ENCODE results near the gene PRKN.

DNA sequence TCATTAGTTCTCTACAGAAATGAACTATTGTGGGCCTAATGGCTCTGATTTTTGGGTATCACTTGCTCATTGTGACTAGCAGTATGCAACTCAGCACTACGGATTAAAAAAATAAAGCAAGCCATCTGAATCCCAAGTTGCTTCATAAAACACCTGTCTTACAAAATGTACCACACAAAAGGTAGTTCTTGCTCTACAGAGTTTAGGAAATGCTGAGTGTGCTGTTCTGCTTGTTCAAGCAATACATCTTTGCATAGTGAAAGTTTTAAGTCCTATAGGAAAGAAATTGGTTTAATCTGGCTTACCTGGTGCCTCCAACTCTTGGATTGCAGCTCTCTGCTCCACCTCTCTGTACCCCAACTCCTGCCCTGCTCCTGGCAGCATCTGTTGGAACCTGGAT lies 1187.0 kb downstream of the PRKN start:
- TF ChIP-seq, protein P1, sequence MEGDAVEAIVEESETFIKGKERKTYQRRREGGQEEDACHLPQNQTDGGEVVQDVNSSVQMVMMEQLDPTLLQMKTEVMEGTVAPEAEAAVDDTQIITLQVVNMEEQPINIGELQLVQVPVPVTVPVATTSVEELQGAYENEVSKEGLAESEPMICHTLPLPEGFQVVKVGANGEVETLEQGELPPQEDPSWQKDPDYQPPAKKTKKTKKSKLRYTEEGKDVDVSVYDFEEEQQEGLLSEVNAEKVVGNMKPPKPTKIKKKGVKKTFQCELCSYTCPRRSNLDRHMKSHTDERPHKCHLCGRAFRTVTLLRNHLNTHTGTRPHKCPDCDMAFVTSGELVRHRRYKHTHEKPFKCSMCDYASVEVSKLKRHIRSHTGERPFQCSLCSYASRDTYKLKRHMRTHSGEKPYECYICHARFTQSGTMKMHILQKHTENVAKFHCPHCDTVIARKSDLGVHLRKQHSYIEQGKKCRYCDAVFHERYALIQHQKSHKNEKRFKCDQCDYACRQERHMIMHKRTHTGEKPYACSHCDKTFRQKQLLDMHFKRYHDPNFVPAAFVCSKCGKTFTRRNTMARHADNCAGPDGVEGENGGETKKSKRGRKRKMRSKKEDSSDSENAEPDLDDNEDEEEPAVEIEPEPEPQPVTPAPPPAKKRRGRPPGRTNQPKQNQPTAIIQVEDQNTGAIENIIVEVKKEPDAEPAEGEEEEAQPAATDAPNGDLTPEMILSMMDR (IDR thresholded peaks at IDR 0.05), result no peak
- TF ChIP-seq EP300 (IDR thresholded peaks at IDR 0.05) (no peak), POLR2A (IDR thresholded peaks at IDR 0.05) (no peak)

All from tibial nerve (tissue), 4 donors.